BJ (cell line): ENCODE data around the gene GRM8. TPM values are rescaled to one million over a fixed set of nuclear protein-coding genes. Genes with fewer than 3 reads are reported as not detected.

Source experiments
- CTCF ChIA-PET: fragments of 350-600 bp; formaldehyde crosslinking; extraction: SDS; loops from one replicate; lab custom pipeline; 2021; ENCODE audit warnings: antibody characterized with exemption, inconsistent platforms; lab: Yijun Ruan, JAX
- POLR2A ChIA-PET: fragments of 300-600 bp; sonication (Branson Sonifier 250); formaldehyde crosslinking; extraction: SDS; loops from one replicate; lab custom pipeline; 2021; ENCODE audit warnings: antibody characterized with exemption; lab: Charles Lee
- DNase-seq: peaks from one replicate; pipeline ENCODE4 v3.0.0-alpha.2; 2011; ENCODE audit warnings: low read depth
- H3K27me3 ChIP-seq: 2 replicates; pipeline ENCODE4 v1.6.0; 2011; ENCODE audit warnings: low read length; ENCODE audit not compliant: control insufficient read depth, insufficient read depth
- H3K36me3 ChIP-seq: 2 replicates; pipeline ENCODE4 v1.5.1; 2011; ENCODE audit warnings: low read length; ENCODE audit not compliant: control insufficient read depth, insufficient read depth
- H3K4me3 ChIP-seq: 2 replicates; pipeline ENCODE4 v1.5.1; 2011; ENCODE audit warnings: low read depth, mild to moderate bottlenecking, control low read depth, low read length
- polyA plus RNA-seq: library from polyadenylated mRNA; depleted of rRNA; stranded (reverse); fragments of >200 nt; gene quantifications from 2 replicates; pipeline ENCODE4 v1.2.3, GENCODE V29; 2011
- TF ChIP-seq, protein P1 (sequence below): IDR thresholded peaks from 2 replicates; pipeline ENCODE4 v1.5.1; 2011; ENCODE audit warnings: low read depth, mild to moderate bottlenecking, control low read depth, inconsistent platforms, low read length, moderate library complexity; ENCODE audit not compliant: insufficient read depth

GRM8 gene
- polyA plus RNA-seq, 1 experiment: not detected

DNA sequence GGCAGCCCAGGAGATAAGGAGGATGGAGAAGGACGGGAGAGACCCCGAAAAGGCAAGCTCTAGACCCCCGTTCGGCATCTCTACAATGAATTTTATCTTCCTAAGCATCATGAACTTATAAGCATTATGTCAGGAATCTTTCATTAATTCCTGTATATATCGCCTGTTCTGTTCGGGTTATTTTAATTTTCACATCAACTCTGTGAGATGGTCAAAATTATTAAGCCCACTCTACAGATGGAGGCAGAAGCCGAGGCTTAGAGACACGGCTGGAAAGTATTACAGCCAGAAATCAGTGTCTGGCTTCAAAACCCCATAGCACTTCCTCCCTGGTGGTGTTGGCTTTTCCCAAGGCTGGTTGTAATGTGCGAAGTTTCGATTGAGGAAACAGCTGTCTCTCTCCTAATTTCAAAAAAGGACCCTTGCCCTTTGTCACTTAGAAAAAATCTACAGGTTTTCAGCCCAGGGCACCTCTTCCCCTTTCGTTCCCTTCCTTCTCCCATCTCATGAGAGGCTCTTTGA, 1.5 kb upstream of the GRM8 start:
- Histone ChIP-seq H3K27me3 (peaks cover 37% of the 10 kb centered on the region), H3K4me3 (no peak overlapping the region), H3K36me3 (no peaks in the 10 kb centered on the region)
- POLR2A ChIA-PET: no interaction called here
- TF ChIP-seq, protein P1, sequence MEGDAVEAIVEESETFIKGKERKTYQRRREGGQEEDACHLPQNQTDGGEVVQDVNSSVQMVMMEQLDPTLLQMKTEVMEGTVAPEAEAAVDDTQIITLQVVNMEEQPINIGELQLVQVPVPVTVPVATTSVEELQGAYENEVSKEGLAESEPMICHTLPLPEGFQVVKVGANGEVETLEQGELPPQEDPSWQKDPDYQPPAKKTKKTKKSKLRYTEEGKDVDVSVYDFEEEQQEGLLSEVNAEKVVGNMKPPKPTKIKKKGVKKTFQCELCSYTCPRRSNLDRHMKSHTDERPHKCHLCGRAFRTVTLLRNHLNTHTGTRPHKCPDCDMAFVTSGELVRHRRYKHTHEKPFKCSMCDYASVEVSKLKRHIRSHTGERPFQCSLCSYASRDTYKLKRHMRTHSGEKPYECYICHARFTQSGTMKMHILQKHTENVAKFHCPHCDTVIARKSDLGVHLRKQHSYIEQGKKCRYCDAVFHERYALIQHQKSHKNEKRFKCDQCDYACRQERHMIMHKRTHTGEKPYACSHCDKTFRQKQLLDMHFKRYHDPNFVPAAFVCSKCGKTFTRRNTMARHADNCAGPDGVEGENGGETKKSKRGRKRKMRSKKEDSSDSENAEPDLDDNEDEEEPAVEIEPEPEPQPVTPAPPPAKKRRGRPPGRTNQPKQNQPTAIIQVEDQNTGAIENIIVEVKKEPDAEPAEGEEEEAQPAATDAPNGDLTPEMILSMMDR: no peak
- no peak for DNase-seq
- CTCF ChIA-PET: interaction anchor here (0.6 to 2.2 kb wide), 14 partner anchors 9 to 522 kb away, joined by 3 to 15 read pairs (median 6); no protein-coding TSS in a partner anchor

DNA sequence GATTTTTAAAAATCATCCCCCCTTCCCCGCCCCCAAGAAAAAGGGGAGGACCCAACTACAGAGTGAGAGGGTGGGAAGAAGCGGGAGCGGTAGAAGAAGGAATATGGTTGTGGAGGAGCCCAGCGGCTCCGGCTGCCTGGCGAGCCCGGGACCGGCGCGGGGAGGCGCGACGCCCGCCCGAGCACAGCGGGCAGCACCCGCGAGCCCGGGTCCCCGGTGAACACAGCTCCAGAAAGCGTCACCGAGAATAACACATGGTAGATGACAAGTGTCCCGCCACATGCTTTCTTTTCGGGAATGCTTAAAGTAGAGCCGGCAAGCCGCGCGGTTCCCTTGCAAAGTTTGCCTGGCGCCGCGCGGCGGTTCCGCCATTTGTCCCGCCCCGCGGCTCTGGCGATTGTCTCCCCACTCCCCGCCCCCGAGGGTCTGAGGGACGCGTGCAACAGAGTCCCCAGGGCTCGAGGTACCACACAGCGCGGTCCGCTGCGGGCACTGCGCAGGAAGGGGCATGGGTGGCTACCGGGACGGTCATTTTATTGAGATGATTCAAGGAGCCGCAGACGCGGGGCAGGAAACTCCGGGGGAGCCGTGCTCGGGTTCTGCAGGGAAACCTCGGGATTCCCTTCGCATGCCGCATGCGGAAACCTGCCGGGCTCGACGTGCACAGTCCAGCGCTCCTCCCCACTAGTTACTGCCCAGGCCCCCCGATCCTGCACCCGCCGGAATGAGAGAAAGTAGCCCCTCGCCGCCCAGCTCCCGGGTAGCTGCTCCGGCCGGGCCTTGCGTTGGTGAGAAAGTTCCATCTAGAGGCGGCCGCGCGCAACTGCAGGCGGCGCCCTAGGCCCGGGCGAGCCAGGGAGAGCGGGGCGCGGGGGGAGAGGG, 781 bp upstream of the GRM8 start:
- ChIA-PET POLR2A (no interaction called here), CTCF (interaction anchor here (0.6 to 2.2 kb wide), 15 partner anchors 8 to 521 kb away, joined by 3 to 15 read pairs (median 5); no protein-coding TSS in a partner anchor)
- H3K27me3 ChIP-seq: peaks cover 41% of the 10 kb centered on the region
- TF ChIP-seq, protein P1: peak; percentile 92
- peak overlapping the region; percentile 61 for H3K4me3 ChIP-seq
- no peaks in the 10 kb centered on the region for H3K36me3 ChIP-seq
- no peak for DNase-seq

DNA sequence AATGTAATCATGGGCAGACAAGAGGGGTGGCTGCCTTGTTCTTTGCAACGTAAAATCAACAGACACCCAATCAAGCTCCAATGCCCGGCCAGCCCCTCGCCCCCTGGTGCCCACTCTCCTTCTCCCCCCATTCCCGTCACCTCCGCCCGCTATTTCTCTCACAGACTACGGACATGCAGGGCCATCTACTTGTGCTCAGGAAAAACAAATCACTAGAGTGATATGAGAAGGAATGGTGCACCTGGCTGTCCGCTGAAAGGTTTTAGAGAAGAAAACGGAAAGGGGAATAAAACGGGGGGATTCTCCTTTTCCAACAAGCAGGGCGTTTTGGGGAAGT, 396 bp downstream of the GRM8 start:
- Histone ChIP-seq H3K27me3 (peaks cover 42% of the 10 kb centered on the region), H3K36me3 (no peaks in the 10 kb centered on the region), H3K4me3 (peak overlapping the region; percentile 16; the same call in 1 of the 2 replicates)
- CTCF ChIA-PET: interaction anchor here (1.9 kb wide), 1 partner anchor 265 kb away, joined by 7 read pairs; no protein-coding TSS in a partner anchor
- TF ChIP-seq, protein P1: no peak
- POLR2A ChIA-PET: no interaction called here
- DNase-seq: no peak

DNA sequence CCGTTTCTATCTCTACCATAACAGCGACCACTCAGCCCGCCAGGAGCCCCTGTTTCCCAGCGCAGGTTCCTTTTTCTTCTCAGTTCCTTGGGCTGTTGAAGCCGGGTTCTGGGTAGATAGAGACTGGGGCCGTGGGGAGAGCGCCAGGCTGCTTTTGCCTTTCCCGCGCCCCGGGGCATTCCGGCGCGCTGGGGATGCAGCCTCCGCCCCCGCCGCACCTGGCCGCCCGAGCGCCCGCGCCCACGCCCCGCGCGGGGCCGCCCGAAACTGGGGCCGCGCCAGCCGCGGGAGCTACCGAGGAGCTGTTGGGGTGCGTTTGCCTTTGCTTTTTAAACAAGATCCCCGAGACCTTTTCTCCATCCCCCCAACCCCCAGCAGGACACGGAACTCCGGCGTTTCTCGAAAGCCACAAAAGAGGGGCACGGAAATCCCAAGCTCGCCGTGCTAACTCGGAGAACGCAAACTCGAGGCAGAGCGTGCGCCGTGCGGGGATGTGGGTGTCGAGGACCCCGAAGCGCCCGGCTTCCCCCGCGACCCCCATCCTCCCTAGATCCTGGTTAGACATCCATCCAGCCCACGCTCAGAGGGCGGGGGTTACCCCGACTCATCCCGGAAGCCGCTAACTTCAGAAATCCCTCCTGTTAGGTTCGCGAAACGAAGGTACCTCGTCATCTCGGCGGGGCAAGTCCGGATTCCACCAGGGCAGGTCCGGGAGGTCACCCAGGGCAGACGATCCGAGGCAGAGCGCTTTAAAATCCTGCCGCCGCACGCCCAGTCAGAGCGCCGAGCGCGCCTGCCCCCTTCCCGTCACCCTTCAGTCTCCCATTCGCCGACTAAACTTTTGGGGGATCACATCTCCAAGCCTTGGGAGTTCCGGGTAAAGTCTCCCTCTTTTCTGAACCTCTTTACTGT, 1.0 kb downstream of the GRM8 start:
- Histone ChIP-seq H3K36me3 (no peaks in the 10 kb centered on the region), H3K27me3 (peaks cover 42% of the 10 kb centered on the region), H3K4me3 (peak overlapping the region; percentile 6)
- DNase-seq: no peak
- POLR2A ChIA-PET: no interaction called here
- TF ChIP-seq, protein P1: no peak
- CTCF ChIA-PET: interaction anchor here (0.6 to 1.9 kb wide), 3 partner anchors 8 to 534 kb away, joined by 3 to 7 read pairs (median 4); no protein-coding TSS in a partner anchor
